NK-92 (cell line): ENCODE data around the gene GREB1L.

Experiments used
- DNase-seq: peaks from one replicate; lab custom pipeline; 2025; ENCODE audit not compliant: unreplicated experiment; lab: John Stamatoyannopoulos, UW

The GREB1L gene

GRCh38 chr18:21548647-21549046 is 306.6 kb downstream of the GREB1L start:
- no peak for DNase-seq

DNA sequence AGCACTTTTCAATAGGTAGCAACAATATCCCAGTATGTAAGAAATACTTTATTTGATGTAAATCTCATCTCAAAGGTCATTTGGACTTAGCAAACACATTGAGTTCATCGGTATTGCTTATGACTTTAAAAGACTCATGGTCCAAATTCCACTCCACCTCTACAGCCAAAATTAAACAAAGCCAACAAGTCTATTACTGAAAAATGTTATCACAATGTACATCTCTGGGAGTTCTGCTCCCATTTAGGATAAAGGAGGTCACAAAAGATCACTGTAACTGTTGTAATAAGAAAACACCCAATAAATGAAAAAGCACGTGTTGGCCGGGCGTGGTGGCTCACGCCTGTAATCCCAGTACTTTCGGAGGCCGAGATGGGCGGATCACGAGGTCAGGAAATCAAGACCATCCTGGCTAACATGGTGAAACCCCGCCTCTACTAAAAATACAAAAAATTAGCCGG is 308.5 kb downstream of the GREB1L start:
- no peak for DNase-seq

DNA sequence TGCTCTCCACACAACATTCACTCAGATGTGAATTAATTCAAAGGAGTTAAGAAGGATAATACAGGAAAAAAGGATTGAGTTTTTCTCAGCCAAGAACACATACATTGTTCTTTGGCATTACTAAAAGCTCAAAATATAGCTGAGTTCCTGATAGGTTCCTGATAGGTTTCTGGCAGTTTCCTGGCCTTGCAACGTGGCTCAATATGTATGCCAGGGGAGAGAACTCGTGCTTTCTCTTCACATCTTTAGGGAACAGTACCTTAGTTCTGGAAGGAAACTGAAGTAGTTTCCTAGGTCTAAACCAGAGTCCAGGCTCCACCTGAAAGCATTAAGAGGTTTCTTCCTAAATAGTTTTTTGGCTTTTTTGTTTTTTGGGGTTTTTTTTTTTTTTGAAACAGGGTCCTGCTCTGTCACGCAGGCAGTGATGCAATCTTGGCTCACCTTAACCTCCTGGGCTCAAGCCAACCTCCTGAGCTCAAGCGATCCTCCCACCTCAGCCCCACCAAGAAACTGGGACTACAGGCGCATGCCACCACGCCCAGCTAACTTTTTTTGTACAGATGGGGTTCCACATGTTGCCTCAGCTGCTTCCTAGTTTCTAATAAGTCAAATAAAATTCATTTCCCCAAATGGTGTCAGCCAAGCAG is 315.7 kb downstream of the GREB1L start:
- no peak for DNase-seq

DNA sequence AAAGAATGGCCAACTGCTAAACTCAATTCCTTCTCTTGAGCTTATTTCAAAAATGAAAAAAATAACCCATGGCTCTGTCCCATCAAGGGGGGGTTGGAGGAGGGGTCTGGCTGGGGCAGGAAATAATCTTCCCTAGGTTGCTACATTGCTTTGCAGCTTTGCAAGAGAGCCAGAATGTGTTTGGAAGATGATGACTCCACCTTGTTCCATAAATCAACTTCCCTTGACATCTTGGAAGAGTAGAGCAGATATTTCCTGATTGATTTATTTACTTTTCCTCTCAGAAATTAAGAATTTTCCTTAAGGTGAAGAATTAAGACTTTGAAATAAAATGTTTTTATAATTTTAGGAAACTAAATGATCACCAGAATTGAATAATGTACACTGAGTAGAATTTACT is 317.2 kb downstream of the GREB1L start:
- no peak for DNase-seq

DNA sequence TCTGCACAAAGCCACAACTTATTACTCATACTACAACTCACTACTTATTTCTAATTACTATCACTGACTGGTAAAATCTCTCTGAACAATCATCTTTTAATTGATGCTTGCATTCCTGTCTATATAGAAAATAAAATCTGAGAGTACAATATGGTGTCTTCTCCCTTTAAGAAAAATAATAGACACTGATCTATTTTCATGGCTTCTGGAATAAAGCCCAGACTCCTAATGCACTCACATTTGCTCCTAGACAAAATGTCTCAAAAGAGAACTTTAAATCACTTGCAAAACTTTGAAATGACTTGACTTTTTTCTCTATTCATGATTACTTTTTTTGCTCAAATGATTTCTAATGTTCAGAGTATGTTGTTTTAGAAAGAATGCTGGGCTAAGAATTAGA is 329.7 kb downstream of the GREB1L start:
- DNase-seq: no peak
